D721Med (cell line): Measurements from ENCODE around the gene DNAH17.

Experiments used
- DNase-seq: peaks from one replicate; pipeline ENCODE4 v3.0.0; 2011; ENCODE audit warnings: low spot score; ENCODE audit not compliant: insufficient read length
- FAIRE-seq: peaks from 2 replicates; lab custom pipeline; 2011; peaks lifted over from hg19 to GRCh38; lab: Jason Lieb, UNC
- CTCF ChIP-seq: IDR thresholded peaks from 2 replicates; pipeline ENCODE4 v1.5.1; 2012; ENCODE audit warnings: mild to moderate bottlenecking, control low read depth; ENCODE audit not compliant: insufficient read depth; ENCODE audit errors: missing control alignments

DNAH17 gene

GRCh38 chr17:78577296-78577695, at the start of gene DNAH17:
Gene DNAH17 (minus strand): TSS chr17:78577396. CDS start chr17:78575057, 2,339 bp downstream.
- no peak for FAIRE-seq
- no peak for DNase-seq
- no peak for TF ChIP-seq CTCF

GRCh38 chr17:78624324-78625151, 47.3 kb upstream of the DNAH17 start:
- DNase-seq (peak; percentile 50), FAIRE-seq (peak; percentile 88)
- no peak for TF ChIP-seq CTCF

GRCh38 chr17:78623541-78623940, 46.3 kb upstream of the DNAH17 start:
- no peak for DNase-seq
- FAIRE-seq = no peak
- no peak for TF ChIP-seq CTCF

- TF ChIP-seq CTCF = no peak
- DNase-seq (no peak), FAIRE-seq (no peak)
Measured at GRCh38 chr17:78622491-78623265, 45.5 kb upstream of the DNAH17 start.

GRCh38 chr17:78621720-78622490, 44.7 kb upstream of the DNAH17 start:
- DNase-seq = no peak
- no peak for TF ChIP-seq CTCF
- FAIRE-seq = no peak

GRCh38 chr17:78620099-78620498, 42.9 kb upstream of the DNAH17 start:
- TF ChIP-seq CTCF = no peak
- no peak for FAIRE-seq
- DNase-seq = no peak
